Left ventricle myocardium inferior (tissue), 1 donor: ENCODE measurements around the gene PCSK5. TPM values are rescaled to one million over a fixed set of nuclear protein-coding genes. Genes with fewer than 3 reads are reported as not detected.
"Not testable (repeated sequence)": the region's sequence is repeated elsewhere in the genome, so short reads cannot be mapped to it uniquely, and the experiment has no call there.

Experiments used
- DNase-seq: peaks from one replicate; pipeline ENCODE4 v3.0.0-alpha.2; 2020
- H3K27ac ChIP-seq: fragments of 200-600 bp; replicated peaks from 2 replicates; pipeline ENCODE4 v1.8.0; 2021
- H3K27me3 ChIP-seq: fragments of 200-600 bp; 2 replicates; pipeline ENCODE4 v1.8.0; 2021; ENCODE audit warnings: low read depth
- H3K36me3 ChIP-seq: fragments of 200-600 bp; 2 replicates; pipeline ENCODE4 v1.8.0; 2021
- H3K4me1 ChIP-seq: fragments of 200-600 bp; 2 replicates; pipeline ENCODE4 v1.8.0; 2021
- H3K4me3 ChIP-seq: fragments of 200-600 bp; 2 replicates; pipeline ENCODE4 v1.8.0; 2021; ENCODE audit warnings: mild to moderate bottlenecking, moderate library complexity
- H3K9me3 ChIP-seq: fragments of 200-600 bp; replicated peaks from 2 replicates; pipeline ENCODE4 v1.8.0; 2021
- intact Hi-C: fragments of 100-400 bp; cut with micrococcal nuclease; formaldehyde crosslinking; loops from one replicate; pipeline ENCODE4 v1.11.0; 2022
- total RNA-seq: library from RNA; stranded (reverse); fragmentation: NEBNext Ultra II Directional; extraction: Animal tissue kit (Norgen Biotek cat#: 25700); gene quantifications from one replicate; pipeline ENCODE4 v1.2.1, GENCODE V29; 2021
- TF ChIP-seq, protein P1 (sequence below): fragments of 200-600 bp; IDR thresholded peaks from 2 replicates; pipeline ENCODE4 v1.8.0; 2021; ENCODE audit warnings: antibody characterized with exemption, mild to moderate bottlenecking, borderline replicate concordance
- donor health status: DM: no; HTN: yes; CAD: no; lungs with severe emphysema.

The PCSK5 gene
- total RNA-seq, 1 donor from 2014 or later = 5.6 TPM

DNA sequence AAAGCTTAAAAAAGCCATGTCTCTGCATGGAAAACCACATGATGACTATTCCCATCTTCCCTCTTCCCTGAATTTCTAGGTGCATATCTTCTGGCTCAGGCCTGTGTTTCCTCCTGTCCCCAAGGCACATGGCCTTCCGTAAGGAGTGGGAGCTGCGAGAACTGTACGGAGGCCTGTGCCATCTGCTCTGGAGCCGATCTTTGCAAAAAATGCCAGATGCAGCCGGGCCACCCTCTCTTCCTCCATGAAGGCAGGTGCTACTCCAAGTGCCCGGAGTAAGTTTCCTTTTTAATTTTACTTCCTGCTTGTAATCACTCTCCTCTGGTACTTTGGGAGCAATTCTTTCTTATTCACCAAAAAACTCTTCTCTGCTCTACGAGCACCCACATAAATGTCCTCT, 420.1 kb downstream of the PCSK5 start:
- H3K9me3 ChIP-seq = no peaks in the 10 kb centered on the region
- H3K36me3 ChIP-seq = no peaks in the 10 kb centered on the region
- intact Hi-C loops = no loop called here
- H3K27ac ChIP-seq = no peak overlapping the region
- no peaks in the 10 kb centered on the region for H3K4me1 ChIP-seq
- H3K4me3 ChIP-seq = no peak overlapping the region
- DNase-seq = no peak
- TF ChIP-seq, protein P1, sequence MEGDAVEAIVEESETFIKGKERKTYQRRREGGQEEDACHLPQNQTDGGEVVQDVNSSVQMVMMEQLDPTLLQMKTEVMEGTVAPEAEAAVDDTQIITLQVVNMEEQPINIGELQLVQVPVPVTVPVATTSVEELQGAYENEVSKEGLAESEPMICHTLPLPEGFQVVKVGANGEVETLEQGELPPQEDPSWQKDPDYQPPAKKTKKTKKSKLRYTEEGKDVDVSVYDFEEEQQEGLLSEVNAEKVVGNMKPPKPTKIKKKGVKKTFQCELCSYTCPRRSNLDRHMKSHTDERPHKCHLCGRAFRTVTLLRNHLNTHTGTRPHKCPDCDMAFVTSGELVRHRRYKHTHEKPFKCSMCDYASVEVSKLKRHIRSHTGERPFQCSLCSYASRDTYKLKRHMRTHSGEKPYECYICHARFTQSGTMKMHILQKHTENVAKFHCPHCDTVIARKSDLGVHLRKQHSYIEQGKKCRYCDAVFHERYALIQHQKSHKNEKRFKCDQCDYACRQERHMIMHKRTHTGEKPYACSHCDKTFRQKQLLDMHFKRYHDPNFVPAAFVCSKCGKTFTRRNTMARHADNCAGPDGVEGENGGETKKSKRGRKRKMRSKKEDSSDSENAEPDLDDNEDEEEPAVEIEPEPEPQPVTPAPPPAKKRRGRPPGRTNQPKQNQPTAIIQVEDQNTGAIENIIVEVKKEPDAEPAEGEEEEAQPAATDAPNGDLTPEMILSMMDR = no peak
- H3K27me3 ChIP-seq = peaks cover 35% of the 10 kb centered on the region

DNA sequence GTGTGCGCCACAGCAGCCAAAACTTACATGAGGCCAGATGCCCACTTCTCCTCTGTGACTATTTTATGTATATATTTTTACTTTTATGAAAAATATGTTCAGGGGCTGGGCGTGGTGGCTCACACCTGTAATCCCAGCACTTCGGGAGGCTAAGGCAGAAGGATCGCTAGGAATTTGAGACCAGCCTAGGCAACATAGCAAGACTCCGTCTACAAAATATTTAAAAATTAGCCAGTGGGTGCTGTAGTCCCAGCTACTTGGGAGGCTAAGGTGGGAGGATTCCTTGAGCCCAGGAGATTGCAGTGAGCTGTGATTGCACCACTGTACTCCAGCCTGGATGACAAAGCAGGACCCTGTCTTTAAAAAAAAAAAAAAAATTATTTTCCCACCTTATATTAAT, 420.5 kb downstream of the PCSK5 start:
- Histone ChIP-seq H3K4me3 (no peak overlapping the region), H3K36me3 (no peaks in the 10 kb centered on the region), H3K4me1 (no peaks in the 10 kb centered on the region), H3K27ac (no peak overlapping the region), H3K27me3 (peaks cover 35% of the 10 kb centered on the region), H3K9me3 (no peaks in the 10 kb centered on the region)
- intact Hi-C loops = no loop called here
- TF ChIP-seq, protein P1 = no peak
- no peak for DNase-seq

DNA sequence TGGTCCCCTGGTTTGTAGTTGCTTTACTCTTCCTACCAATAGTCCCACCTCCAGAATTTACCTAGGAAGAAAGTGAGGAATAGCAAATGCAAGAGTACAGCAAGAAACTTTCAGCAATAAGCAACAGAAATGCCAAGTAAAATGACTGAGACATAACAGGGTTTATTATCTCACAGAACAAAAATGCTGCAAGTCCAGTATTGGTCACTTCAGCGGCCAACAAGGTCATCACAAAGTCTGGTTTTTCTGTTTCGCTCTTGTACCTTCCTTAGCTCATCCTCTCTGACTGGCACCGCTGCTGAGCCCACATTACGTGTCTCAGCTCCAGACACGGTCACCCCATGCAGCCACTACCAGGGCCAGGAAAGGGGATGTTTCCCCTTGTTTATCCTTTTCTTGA, 421.1 kb downstream of the PCSK5 start:
- H3K36me3 ChIP-seq = no peaks in the 10 kb centered on the region
- H3K4me3 ChIP-seq = no peak overlapping the region
- TF ChIP-seq, protein P1 = no peak
- peaks cover 35% of the 10 kb centered on the region for H3K27me3 ChIP-seq
- no peaks in the 10 kb centered on the region for H3K4me1 ChIP-seq
- no peaks in the 10 kb centered on the region for H3K9me3 ChIP-seq
- H3K27ac ChIP-seq = no peak overlapping the region
- DNase-seq = no peak
- intact Hi-C loops = no loop called here

DNA sequence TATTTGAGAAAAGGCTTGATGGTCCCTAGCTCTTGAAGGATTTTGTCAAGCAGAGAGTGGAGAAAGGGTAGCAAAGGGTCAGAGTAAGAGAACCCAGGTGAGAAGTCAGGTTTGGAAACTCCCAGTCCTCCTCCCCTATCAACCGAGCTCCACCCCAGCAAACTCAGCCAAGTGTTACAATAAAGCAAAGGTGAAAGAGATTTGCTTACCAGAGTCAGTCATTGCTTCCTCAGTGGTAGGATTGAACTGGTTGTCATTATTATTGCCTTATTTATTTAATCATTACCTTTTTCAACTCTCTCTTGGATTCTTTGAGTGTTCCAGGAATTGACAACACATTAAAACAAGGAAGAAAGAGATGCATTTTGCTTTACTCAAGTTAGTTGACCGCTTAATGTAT, 423.3 kb downstream of the PCSK5 start:
- no peak for DNase-seq
- TF ChIP-seq, protein P1 = no peak
- Histone ChIP-seq H3K4me3 (no peak overlapping the region), H3K27me3 (peaks cover 18% of the 10 kb centered on the region), H3K27ac (no peak overlapping the region), H3K9me3 (no peaks in the 10 kb centered on the region), H3K4me1 (no peaks in the 10 kb centered on the region), H3K36me3 (no peaks in the 10 kb centered on the region)
- intact Hi-C loops = no loop called here

DNA sequence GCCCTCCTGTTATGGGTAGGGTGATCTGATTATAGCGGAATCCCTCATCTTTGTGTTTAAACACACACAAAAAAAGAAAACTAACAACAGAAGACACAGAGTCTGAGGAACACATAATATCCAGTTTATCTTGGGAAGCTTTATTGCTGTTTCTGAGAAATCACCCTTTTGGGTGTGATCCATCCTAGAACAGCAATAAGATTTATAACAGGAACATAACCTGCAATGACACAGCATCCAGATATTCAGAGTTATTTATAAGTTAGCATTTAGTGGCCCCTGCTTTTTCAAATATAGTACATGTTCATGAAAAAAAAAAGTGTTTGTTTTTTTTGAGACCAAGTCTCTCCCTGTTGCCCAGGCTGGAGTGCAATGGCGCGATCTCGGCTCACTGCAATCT, 423.8 kb downstream of the PCSK5 start:
- no peaks in the 10 kb centered on the region for H3K9me3 ChIP-seq
- TF ChIP-seq, protein P1 = no peak
- H3K36me3 ChIP-seq = no peaks in the 10 kb centered on the region
- intact Hi-C loops = no loop called here
- H3K27ac ChIP-seq = no peak overlapping the region
- peaks cover 13% of the 10 kb centered on the region for H3K27me3 ChIP-seq
- DNase-seq = no peak
- H3K4me1 ChIP-seq = no peaks in the 10 kb centered on the region
- no peak overlapping the region for H3K4me3 ChIP-seq

DNA sequence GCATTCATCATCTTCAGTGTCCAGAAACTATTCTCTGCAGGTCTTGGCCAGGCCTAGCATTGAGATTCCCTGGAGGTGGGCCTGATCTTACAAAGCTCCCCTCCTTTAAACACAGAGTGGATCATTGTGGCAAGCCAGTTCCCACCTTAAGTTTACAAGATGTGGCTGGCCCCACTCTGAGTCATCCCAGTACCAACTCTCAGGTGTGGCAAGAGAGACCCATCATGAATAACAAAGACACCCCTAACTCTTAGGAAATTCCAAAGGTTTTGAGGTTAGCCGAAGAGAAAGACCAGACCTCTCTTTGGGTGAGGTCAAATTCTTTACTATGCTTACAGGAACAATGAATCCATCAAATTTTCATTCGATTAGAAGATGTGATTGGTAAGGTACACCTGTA, 425.6 kb downstream of the PCSK5 start:
- DNase-seq = no peak
- Histone ChIP-seq H3K36me3 (no peaks in the 10 kb centered on the region), H3K4me1 (no peaks in the 10 kb centered on the region), H3K9me3 (no peaks in the 10 kb centered on the region), H3K4me3 (no peak overlapping the region), H3K27me3 (peaks cover 3% of the 10 kb centered on the region), H3K27ac (no peak overlapping the region)
- TF ChIP-seq, protein P1 = no peak
- intact Hi-C loops = no loop called here

DNA sequence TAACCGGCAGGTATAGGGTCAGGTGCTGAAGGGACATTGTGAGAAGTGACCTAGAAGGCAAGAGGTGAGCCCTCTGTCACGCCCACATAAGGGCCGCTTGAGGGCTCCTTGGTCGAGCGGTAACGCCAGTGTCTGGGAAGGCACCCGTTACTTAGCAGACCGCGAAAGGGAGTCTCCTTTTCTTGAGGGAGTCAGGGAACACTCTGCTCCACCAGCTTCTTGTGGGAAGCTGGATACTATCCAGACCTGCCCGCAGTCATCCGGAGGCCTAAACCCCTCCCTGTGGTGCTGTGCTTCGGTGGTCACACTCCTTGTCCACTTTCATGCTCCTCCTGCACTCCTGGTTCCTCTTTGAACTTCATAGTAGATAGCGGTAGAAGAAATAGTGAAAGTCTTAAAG, 429.0 kb downstream of the PCSK5 start:
- H3K4me1 ChIP-seq, intact Hi-C loops, H3K27ac ChIP-seq, H3K9me3 ChIP-seq, H3K27me3 ChIP-seq, H3K4me3 ChIP-seq, H3K36me3 ChIP-seq, DNase-seq: not testable (repeated sequence)
